Measurements from ENCODE around the gene ISM2.

GRCh38 chr14:77505031-77505430 is 6.4 kb upstream of the ISM2 start:
- TF ChIP-seq CTCF (IDR thresholded peaks at IDR 0.05; ENCODE audit: low read length) (no peak), EZH2 (IDR thresholded peaks at IDR 0.05; ENCODE audit: borderline replicate concordance, low read length) (no peak)

All from OCI-LY1 (cell line).